ENCODE data around the gene CHD9.

CHD9 gene

DNA sequence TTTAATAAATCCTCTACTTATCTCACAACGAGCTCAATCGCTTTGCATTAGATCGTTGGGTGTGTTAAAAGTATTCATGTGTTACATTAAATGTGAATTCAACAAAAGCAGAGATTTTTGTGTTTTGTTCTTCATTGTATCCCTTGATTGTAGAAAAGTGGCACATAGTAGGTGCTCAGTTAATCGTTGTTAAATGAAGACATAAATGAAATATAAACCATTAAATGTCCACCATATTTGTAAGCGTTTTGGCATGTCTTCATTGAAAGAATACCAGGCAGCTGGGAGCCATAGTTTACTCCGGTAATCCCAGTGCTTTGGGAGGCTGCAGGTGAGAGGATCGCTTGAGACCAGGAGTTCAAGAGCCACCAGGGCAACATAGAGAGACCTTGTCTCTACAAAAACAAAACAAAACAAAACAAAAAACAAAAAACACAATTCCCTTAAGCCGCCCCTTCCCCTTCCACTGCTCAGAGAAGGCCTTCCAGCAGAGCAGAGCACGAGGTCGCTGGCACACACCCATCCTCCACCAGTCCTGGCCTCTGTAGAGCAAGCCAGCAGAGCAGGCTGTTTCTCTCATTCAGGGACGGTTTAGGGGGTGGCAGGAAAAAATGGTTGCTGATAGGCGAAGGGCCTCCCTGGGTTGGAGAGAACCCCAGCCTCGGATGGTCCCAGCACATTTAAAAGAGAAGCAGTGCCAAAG is 673 bp upstream of the CHD9 start:
- no peak for TF ChIP-seq ZFX (IDR thresholded peaks at IDR 0.05)
- TF ChIP-seq, protein P1, sequence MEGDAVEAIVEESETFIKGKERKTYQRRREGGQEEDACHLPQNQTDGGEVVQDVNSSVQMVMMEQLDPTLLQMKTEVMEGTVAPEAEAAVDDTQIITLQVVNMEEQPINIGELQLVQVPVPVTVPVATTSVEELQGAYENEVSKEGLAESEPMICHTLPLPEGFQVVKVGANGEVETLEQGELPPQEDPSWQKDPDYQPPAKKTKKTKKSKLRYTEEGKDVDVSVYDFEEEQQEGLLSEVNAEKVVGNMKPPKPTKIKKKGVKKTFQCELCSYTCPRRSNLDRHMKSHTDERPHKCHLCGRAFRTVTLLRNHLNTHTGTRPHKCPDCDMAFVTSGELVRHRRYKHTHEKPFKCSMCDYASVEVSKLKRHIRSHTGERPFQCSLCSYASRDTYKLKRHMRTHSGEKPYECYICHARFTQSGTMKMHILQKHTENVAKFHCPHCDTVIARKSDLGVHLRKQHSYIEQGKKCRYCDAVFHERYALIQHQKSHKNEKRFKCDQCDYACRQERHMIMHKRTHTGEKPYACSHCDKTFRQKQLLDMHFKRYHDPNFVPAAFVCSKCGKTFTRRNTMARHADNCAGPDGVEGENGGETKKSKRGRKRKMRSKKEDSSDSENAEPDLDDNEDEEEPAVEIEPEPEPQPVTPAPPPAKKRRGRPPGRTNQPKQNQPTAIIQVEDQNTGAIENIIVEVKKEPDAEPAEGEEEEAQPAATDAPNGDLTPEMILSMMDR (conservative IDR thresholded peaks at IDR 0.05), result no peak
- peak overlapping the region; percentile 89 for H3K27ac ChIP-seq

DNA sequence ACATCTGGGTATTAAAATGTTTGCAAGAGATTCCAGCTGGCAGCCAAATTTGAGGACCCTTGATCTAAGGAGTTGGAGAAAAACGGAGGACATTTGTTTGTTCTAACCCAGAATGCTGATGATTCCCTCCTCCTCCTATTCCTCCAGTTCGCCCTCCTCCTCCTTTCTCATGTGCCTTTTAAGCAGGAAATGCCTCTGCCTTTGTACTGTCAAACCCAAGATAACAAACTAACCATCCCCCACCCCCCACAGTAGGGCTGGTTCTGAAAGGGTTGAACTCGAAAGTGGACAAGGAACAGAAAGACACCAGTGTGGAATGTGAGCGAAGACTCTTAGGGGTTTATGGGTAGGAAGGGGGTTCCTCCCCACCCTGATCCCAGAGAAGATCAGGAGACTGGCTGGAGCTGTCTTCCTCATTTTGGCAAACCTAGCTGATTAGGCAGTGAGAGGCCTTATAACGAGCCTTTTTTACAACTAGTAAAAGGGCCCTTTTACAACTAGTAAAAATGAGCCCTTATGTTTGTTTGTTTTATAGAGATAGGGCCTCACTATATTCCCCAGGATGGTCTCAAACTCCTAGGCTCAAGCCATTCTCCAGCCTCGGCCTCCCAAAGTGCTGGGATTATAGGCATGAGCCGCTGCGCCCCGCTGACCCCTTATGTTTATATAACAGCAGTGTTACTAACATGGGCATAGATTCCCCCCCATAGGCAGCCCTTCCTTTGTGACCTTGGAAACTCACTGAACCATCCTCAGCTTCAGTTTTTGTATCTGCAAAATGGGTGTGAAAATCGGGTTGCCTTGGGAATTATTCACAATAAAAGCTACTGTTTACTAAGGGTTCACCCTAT is 975 bp downstream of the CHD9 start:
- H3K27ac ChIP-seq, result peak overlapping the region; percentile 89
- TF ChIP-seq, protein P1 (conservative IDR thresholded peaks at IDR 0.05), result no peak
- no peak for TF ChIP-seq ZFX (IDR thresholded peaks at IDR 0.05)

DNA sequence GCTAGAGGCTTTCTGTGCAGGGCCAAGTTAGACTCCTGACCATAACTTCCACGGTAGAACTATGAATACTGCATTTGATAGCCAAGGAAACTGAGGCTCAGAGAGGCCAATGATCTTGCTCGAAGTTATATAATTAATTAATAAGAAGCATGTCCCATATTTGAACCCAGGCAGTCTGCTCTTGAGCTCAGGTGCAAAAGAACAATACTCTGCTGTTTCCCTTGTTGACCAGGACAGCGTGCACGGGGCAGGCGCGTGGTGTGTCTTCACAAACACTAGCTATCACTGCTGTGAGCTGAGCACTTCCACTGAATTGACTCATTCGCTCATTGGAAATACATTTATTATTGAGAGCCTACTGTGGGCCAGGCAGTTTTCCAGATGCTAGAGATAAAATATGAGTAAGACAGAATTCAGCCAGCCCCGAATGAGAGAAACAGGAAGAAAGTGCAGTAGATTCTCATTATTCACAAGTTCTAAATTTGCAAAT is 1.6 kb downstream of the CHD9 start:
- H3K27ac ChIP-seq, result peak overlapping the region; percentile 89
- TF ChIP-seq ZFX (IDR thresholded peaks at IDR 0.05), result no peak
- TF ChIP-seq, protein P1 (conservative IDR thresholded peaks at IDR 0.05), result no peak

DNA sequence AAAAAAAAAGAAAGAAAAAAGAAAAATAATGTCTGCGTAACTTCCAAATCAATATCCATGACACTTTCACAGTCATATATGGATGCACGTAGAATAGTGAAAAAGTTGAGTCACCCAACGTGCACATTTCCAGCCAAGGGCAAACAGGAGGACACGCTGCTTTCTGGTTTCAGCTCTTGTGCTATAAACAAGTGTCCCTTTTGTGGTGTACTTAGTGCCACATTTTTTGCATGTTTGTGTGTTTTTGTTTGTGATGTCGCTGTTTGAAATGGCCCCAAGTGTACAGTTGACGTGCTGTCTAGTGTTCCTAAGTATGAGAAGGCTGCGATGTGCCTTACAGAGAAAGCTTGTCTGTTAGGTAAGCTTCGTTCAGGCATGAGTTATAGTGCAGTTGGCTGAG is 2.9 kb downstream of the CHD9 start:
- H3K27ac ChIP-seq, result no peak overlapping the region

DNA sequence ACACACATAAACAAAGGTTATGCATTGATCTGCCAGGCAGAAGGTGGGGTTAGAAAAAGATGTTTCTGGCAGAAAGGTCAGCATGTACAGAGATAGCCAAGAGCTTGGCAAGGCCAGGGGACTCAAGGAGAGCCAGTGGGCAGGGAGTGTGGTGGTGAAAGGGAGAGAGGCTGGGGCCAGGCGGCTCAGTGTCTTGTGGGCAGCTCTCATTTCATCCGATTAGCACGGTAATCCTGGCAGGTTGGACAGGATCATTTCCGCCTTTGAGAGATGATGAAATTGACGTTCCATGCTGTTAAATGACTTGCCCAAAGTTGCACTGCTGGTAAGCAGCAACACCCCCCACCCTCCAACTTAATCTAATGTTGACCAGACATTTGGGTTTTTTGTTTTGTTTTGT is 3.6 kb downstream of the CHD9 start:
- no peak for TF ChIP-seq ZFX (IDR thresholded peaks at IDR 0.05)
- TF ChIP-seq, protein P1 (conservative IDR thresholded peaks at IDR 0.05), result no peak
- no peak overlapping the region for H3K27ac ChIP-seq

More for the DNA sequence above, 2.9 kb downstream of the CHD9 start:
- TF ChIP-seq, protein P1 (conservative IDR thresholded peaks at IDR 0.05), result no peak
- no peak for TF ChIP-seq ZFX (IDR thresholded peaks at IDR 0.05)

DNA sequence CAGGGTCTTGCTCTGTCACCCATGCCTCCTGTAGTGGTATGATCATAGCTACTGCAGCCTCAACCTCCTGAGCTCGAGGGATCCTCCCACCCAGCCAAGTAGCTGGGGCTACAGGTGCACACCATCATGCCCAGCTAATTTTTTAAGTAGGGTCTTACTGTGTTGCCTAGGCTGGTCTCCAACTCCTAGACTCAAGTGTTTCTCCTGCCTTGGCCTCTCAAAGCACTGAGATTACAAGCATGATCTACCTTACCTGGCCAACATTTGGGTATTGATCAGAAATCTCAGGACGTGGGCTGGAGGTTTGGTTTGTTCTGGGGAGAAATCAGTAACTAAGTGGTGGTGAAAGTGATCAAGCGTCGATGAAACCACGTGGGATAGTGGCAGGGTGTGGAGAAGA is 4.1 kb downstream of the CHD9 start:
- TF ChIP-seq, protein P1 (conservative IDR thresholded peaks at IDR 0.05), result no peak
- TF ChIP-seq ZFX (IDR thresholded peaks at IDR 0.05), result no peak
- H3K27ac ChIP-seq, result no peak overlapping the region

DNA sequence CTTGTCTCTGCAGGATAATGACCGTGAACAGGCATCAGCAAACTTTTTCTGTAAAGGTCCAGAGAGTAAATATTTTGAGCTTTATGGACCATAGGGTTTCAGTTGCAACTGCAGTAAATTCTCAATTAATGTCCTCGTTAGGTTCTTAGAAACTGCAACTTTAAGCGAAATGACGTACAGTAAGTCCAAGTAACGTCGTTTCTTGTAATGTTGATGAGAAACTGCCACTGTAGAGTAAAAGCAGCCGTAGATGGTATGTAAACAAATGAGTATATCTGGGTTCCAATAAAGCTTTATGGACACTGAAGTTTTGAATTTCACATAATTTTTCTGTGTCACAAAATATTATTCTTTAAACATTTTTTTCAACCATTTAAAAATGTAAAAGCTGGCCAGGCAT is 4.9 kb downstream of the CHD9 start:
- H3K27ac ChIP-seq, result no peak overlapping the region
- TF ChIP-seq ZFX (IDR thresholded peaks at IDR 0.05), result no peak
- TF ChIP-seq, protein P1 (conservative IDR thresholded peaks at IDR 0.05), result no peak

Data from C4-2B (cell line).